Natural killer cell treated with Interleukin-12 subunit alpha and Interleukin-12 subunit beta and Interleukin-15 and Interleukin-18, amount 100 ng/mL, for 72 hours (primary cell): ENCODE results near the gene POLG. TPM values are rescaled to one million over a fixed set of nuclear protein-coding genes. Genes with fewer than 3 reads are reported as not detected.
"Not testable (repeated sequence)": the region's sequence is repeated elsewhere in the genome, so short reads cannot be mapped to it uniquely, and the experiment has no call there.

Experiments used
- ATAC-seq, 2 donors: fragments of 150-1000 bp; cut with Tn5 transposase in 1 of 2; sonication (Bioruptor Pico), chemical (Tn5 transposase) in 1 of 2; 2 replicates each; pipeline ENCODE4 v1.10.0; 2021
- DNase-seq: peaks from one replicate; pipeline ENCODE4 v3.0.0; 2022; ENCODE audit warnings: low spot score
- H3K27ac Mint-ChIP-seq, 2 donors: 1 replicate in 1 of 2; 2 replicates in 1 of 2; pipeline ENCODE4 v1.8.0; 2022; ENCODE audit warnings: mixed read lengths in 2 of 2, mild to moderate bottlenecking in 1 of 2, moderate library complexity in 1 of 2
- H3K27me3 Mint-ChIP-seq, 2 donors: 1 replicate in 1 of 2; 2 replicates in 1 of 2; pipeline ENCODE4 v1.8.0; 2022; ENCODE audit warnings: mixed read lengths in 2 of 2
- H3K36me3 Mint-ChIP-seq: one replicate; pipeline ENCODE4 v1.8.0; 2022; ENCODE audit warnings: mixed read lengths
- H3K4me1 Mint-ChIP-seq, 2 donors: 1 replicate in 1 of 2; 2 replicates in 1 of 2; pipeline ENCODE4 v1.8.0; 2022; ENCODE audit warnings: low read depth in 2 of 2, mixed read lengths in 2 of 2, mild to moderate bottlenecking in 1 of 2
- H3K4me3 Mint-ChIP-seq: one replicate; pipeline ENCODE4 v1.8.0; 2022; ENCODE audit warnings: mixed read lengths
- H3K9me3 Mint-ChIP-seq: 2 replicates; pipeline ENCODE4 v1.8.0; 2022; ENCODE audit warnings: mixed read lengths
- total RNA-seq, 2 donors: library from RNA; stranded (reverse); gene quantifications; one replicate each; pipeline ENCODE4 v1.2.3, GENCODE V29; 2022

POLG gene
- total RNA-seq, 2 donors from 2014 or later, result 169 to 184 TPM

DNA sequence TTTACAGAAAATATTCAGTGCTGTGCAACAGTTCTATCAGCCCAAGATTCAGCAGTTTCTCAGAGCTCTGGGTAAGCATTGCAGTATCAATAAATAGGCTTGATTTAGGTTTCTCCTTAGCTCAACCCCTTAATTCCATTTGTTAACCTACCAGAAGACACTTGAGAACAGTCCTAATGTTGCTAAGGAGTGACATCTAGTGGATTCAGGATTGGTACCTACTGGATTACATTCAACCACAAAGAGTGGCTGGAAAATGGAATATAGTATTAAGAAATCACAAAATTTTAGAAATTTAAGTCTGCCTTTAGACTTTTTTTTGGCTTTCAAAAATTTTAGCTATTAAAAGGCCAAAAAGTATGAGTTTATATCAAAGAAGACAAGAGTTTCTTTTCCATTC, 34.7 kb downstream of the POLG start:
- peak overlapping the region; percentile 26 for H3K27ac Mint-ChIP-seq
- peaks cover 23 to 30% of the 10 kb centered on the region in 2 donors for H3K4me1 Mint-ChIP-seq
- ATAC-seq (no peak), DNase-seq (no peak)
- H3K9me3 Mint-ChIP-seq, result no peaks in the 10 kb centered on the region
- no peaks in the 10 kb centered on the region for H3K27me3 Mint-ChIP-seq
- H3K4me3 Mint-ChIP-seq, result no peak overlapping the region
- H3K36me3 Mint-ChIP-seq, result peaks cover 45% of the 10 kb centered on the region

DNA sequence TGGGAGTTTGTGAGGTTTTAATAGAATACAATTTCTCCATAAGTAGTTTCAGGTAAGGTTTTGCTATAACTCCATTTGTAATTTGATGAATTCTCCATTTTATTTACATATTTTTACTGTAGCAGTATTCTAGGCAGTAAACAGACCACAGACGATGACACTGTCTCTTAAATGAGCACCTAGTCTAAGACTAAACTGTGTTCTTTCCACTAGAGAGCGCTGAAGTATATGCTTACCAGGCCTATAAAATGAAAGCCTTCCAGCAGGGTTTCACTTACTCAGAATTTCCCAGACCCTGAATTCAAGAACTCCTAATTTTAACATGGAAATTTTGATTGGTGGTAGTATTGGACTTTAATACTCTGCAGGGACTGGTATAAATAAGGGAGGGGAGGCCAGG, 41.6 kb downstream of the POLG start:
- Mint-ChIP-seq H3K4me3 (no peak overlapping the region), H3K36me3 (peaks cover 26% of the 10 kb centered on the region), H3K9me3 (no peaks in the 10 kb centered on the region), H3K27ac (no peak overlapping the region), H3K4me1 (peaks cover 0 to 2% of the 10 kb centered on the region in 2 donors), H3K27me3 (no peaks in the 10 kb centered on the region)
- DNase-seq, result no peak
- no peak for ATAC-seq

DNA sequence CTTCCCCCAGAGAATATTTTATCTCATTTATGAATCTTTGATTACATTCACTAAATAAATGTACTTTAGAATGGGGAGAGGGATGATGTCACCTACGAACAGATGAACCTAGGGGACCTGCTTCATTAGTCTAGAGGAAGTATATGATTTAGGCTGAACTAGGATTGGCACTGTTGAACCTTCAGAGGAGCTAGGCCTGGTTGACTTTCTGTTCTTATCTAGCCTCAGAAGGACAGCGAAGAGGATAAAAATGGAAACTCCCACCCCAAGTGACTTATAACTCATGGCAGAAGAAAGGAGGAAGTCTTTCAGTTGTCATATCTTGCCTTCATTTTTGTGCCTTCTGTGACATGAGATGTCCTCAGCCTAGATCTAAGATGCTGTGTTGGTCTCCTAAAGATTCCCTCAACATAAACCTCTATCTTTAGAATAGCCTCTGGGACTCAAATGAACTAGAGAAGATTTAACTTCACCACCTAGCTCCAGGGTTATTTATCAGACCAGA, 42.6 kb downstream of the POLG start:
- no peaks in the 10 kb centered on the region for H3K27me3 Mint-ChIP-seq
- ATAC-seq, result no peak
- DNase-seq, result no peak
- H3K4me3 Mint-ChIP-seq, result no peak overlapping the region
- no peaks in the 10 kb centered on the region for H3K9me3 Mint-ChIP-seq
- no peaks in the 10 kb centered on the region for H3K4me1 Mint-ChIP-seq
- H3K36me3 Mint-ChIP-seq, result peaks cover 34% of the 10 kb centered on the region
- no peak overlapping the region for H3K27ac Mint-ChIP-seq

DNA sequence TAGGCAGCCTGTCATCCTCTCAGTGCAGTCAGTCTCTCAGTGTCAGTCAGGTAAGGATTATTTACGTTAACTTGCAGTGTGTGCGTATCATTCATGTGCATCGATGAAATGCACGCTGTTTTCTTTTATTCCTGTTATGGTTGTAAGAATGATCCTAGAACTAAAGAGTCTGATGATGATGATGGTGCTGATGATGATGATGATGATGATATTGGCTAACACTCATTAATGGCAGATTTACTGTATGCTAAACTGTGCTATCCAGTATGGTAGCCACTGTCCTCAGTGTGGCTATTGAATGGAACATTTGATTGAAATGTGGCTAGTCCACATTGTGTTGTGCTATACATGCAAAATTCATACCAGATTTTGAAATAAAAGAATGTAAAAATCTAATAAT, 51.4 kb downstream of the POLG start:
- Mint-ChIP-seq H3K4me3 (no peak overlapping the region), H3K36me3 (peaks cover 30% of the 10 kb centered on the region), H3K4me1 (peaks cover 0 to 3% of the 10 kb centered on the region in 2 donors), H3K9me3 (no peaks in the 10 kb centered on the region), H3K27me3 (no peaks in the 10 kb centered on the region), H3K27ac (no peak overlapping the region)
- ATAC-seq, result no peak
- no peak for DNase-seq

DNA sequence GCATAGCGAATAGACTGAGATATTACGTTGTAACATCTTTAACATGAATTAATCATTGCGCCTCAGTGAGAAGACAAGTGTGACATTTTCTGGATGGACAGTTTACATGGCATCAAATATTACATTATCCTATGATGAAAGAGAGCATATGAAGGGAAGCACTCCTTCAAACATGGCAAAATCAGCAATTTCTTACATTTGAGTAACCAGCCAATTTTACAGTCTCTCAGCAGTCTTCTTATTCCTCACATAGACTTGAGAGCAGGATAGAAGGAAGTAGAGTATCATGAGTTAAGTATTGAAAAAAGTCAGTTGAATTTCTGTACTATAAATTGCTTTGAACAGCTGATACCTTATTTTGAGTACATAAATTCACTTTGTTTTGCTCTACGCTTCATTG, 52.0 kb downstream of the POLG start:
- H3K9me3 Mint-ChIP-seq, result no peaks in the 10 kb centered on the region
- no peak overlapping the region for H3K4me3 Mint-ChIP-seq
- ATAC-seq (no peak), DNase-seq (no peak)
- H3K36me3 Mint-ChIP-seq, result peaks cover 29% of the 10 kb centered on the region
- H3K27me3 Mint-ChIP-seq, result no peaks in the 10 kb centered on the region
- no peak overlapping the region for H3K27ac Mint-ChIP-seq
- H3K4me1 Mint-ChIP-seq, result peaks cover 0 to 3% of the 10 kb centered on the region in 2 donors

DNA sequence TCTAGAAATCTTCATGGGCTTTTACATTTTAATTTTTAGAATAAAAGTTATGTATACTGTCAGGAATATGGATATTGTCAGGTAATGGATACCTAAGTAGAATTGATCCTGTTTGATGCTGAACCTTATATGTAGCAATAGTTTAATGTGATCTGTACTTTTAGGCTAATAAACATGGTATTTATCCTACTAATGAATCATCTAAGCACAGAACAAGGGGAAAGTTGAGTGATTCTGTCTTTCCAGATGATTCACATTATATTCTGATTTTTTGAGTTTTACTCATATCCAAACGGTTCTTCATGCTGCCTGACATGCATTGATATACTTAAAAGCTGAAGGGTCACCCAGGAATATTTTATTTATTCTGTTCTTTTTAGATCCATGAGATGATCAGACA, 56.3 kb downstream of the POLG start:
- Mint-ChIP-seq H3K4me3 (no peak overlapping the region), H3K36me3 (peaks cover 16% of the 10 kb centered on the region), H3K27ac (no peak overlapping the region), H3K9me3 (no peaks in the 10 kb centered on the region), H3K4me1 (no peaks in the 10 kb centered on the region), H3K27me3 (no peaks in the 10 kb centered on the region)
- ATAC-seq, result no peak
- DNase-seq, result no peak

DNA sequence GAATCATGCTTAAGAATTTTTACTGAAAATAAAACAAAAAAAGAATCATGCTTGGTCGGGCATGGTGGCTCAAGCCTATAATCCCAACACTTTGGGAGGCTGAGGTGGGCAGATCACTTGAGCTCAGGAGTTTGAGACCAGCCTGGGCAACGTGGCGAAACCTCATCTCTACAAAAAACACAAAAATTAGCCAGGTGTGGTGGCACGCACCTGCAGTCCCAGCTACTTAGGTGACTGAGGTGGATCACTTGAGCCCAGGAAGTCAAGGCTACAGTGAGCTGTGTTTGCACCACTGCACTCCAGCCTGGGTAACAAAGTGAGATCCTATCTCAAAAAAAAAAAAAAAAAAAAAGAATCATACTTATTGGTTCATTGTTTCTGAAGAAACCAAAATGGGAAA, 57.3 kb downstream of the POLG start:
- H3K27me3 Mint-ChIP-seq, DNase-seq, H3K4me3 Mint-ChIP-seq, H3K4me1 Mint-ChIP-seq, ATAC-seq, H3K9me3 Mint-ChIP-seq, H3K27ac Mint-ChIP-seq: not testable (repeated sequence)
- peaks cover 17% of the 10 kb centered on the region for H3K36me3 Mint-ChIP-seq

Other genes with a start within 250 kb of the POLG start
- gene ABHD2, start 246.4 kb downstream of the POLG start, total RNA-seq, result 100 to 1,000 TPM; 130 to 214 TPM
- gene RLBP1, start 113.2 kb downstream of the POLG start, total RNA-seq, result under 1 TPM in 1 of 2 donors, not detected in 1; 0.48 TPM
- 100 to 1,000 TPM; 131 to 238 TPM for gene FANCI, start 90.8 kb downstream of the POLG start, total RNA-seq
- not detected for gene RHCG, start 161.8 kb upstream of the POLG start, total RNA-seq
- gene TICRR, start 240.6 kb upstream of the POLG start, total RNA-seq, result 10 to 100 TPM; 12.9 to 42.1 TPM